GM18505 (cell line): ENCODE results near the gene RNF217.
"Not testable (repeated sequence)": the region's sequence is repeated elsewhere in the genome, so short reads cannot be mapped to it uniquely, and the experiment has no call there.

Source experiments
- ATAC-seq: cut with Tn5 transposase; IDR thresholded peaks from one replicate; pipeline ENCODE4 v1.9.1; 2021; ENCODE audit not compliant: unreplicated experiment
- POLR2A ChIP-seq: IDR thresholded peaks from 4 replicates; pipeline ENCODE4 v1.6.1; 2011; ENCODE audit warnings: borderline replicate concordance; ENCODE audit not compliant: insufficient read depth, insufficient read length; ENCODE audit errors: extremely low read depth

Gene RNF217, protein sequence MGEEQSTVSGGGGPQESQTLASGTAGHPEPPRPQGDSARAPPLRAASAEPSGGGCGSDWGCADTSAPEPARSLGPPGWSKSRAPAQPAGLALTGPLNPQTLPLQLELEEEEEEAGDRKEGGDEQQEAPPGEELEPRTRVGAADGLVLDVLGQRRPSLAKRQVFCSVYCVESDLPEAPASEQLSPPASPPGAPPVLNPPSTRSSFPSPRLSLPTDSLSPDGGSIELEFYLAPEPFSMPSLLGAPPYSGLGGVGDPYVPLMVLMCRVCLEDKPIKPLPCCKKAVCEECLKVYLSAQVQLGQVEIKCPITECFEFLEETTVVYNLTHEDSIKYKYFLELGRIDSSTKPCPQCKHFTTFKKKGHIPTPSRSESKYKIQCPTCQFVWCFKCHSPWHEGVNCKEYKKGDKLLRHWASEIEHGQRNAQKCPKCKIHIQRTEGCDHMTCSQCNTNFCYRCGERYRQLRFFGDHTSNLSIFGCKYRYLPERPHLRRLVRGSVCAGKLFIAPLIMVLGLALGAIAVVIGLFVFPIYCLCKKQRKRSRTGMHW

DNA sequence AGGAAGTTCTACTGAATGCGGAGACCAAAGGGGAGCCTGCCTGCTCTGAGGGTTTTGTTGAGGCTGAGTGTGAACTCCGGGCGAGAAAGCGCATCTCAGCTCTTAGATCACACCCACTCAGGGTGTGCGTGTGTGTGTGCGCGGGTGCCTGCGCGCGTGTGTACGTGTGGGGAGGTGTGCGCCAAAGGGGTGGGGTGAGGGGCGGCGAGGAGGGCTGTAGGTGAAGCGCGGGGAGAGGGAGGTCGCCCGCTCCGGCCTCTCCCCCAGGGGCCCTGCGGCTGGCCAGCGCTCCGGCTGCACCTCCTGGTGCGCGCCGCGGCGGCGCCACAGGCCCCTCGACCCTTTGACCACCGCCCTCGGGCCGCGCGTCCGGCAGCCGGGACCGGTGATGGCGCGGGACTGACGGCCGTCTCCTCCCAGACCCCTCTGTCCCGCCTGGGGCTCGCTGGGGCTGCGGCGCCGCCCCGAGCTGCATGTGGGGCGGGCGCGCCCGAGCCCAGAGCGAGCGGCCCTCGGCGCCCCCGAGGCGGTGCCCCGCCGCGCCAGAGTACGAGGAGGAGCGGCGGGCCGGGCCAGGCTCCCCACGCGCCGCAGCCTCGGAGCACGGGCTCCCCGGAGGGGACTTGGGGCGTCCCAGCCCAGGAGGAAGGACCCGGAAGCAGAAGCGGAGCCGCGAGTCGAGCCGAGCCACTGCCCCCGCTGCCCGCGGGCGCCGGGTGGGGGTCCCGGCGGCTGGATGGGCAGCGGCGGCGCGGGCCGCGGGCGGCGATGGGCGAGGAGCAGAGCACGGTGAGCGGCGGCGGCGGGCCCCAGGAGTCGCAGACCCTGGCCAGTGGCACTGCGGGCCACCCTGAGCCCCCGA lies at the start of gene RNF217:
TSS of gene RNF217 (plus strand) at position 661 of the 862 bp plus-strand sequence. CDS start at position 769, 108 bp downstream.
- TF ChIP-seq POLR2A: no peak
- peak; percentile 41 for ATAC-seq

DNA sequence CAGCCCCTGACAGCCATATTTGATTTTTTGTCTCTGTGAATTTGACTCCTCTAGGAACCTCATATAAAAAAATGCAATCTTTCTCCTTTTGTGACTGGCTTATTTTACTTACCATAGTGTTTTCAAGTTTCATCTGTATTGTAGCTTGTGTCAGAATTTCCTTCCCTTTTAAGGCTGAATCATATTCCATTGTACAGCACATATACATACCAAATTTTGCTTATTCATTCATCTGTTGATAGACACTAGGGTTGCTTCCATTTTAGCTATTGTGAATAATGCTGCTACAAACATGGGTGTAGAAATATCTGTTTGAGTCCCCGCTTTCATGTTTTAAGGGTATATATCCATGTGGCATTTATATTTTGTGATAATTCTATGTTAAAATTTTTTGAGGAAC lies 49.2 kb upstream of the RNF217 start:
- no peak for TF ChIP-seq POLR2A
- ATAC-seq: no peak

DNA sequence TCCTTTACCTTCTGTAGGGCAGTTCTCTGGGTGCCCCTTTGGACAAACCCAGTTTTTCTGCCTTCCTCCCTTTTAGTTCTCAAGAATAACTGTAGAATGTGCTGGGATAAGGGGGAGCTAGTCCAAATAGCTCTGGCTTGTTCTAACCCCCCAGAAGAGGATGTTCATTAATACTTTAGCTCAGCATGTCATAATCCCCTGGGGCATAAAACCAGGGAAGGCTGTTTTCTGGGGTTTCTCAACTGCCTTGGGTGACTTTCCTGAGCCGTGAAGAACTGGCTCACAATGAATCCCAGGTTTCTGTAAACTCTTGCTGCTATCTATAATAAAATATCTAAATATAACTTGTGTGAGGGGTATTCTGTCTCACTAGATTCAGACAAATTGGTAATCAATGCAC lies 44.5 kb upstream of the RNF217 start:
- TF ChIP-seq POLR2A: no peak
- ATAC-seq: no peak

DNA sequence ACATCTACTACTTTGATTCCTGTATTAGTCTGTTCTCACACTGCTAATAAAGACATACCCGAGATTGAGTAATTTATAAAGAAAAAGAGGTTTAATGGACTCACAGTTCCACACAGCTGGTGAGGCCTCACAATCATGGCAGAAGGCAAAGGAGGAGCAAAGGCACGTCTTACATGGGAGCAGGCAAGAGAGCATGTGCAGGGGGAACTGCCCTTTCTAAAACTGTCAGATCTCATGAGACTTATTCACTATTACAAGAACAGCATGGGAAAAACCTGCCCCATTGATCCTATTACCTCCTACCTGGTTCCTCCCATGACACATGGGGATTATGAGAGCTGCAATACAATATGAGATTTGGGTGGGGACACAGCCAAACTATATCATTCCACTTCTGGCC lies 42.5 kb upstream of the RNF217 start:
- ATAC-seq: not testable (repeated sequence)

DNA sequence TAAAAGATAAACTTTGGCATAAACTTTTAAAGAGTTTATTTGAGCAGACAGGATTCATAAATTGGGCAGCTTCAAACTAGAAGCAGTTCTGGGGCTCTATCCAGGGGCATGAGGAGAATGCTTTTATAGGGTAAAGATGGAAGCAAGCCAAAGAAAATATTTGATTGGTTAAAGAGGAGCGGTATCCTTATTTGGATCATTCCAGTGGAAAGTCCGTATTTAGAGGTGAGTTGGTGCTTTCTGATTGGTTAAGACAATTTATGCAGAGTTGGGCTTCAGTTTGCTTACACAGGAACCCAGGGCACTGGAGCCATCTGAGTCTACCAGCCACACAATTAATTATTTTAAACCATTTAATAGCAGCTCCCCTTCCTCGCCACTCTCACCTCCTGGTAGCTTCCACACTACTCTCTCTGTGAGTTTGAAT lies 37.9 kb upstream of the RNF217 start:
- TF ChIP-seq POLR2A: no peak
- ATAC-seq: no peak

DNA sequence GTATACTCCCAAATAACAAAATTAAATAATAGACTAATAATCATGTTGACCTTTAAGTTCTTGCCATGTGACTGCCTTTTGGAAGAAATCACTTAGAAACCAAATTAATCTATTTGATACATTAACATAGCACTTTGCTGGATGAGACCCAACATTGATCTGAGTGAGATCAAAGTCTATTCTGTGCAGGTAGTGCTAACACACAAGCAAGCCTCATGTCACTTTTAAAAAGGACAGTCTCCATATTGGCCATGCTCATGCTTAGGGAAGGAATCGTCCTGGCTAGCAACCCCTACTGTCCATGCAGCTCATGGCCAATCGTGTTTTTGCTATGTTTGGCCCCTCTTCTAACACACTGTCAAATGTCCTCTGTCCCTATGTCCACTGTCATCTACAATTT lies 35.8 kb upstream of the RNF217 start:
- ATAC-seq: no peak
- TF ChIP-seq POLR2A: no peak

DNA sequence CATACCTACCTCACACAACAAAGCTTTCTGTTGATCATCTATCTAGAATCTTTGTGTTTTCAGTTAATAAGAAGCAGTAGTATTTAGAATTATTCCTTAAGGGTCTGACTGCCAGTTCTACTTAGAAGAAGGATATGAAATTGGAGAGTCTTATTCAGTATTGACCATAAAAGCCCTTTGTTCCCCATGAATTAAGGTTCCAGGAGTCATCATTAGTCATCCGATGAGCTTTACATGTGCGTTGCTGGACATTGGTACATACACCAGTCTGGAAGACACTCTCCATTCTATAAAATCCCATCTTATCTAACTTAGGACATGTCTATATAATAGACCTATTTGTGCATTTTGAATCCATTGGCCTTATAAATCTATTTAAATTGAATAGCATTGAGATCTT lies 34.4 kb upstream of the RNF217 start:
- TF ChIP-seq POLR2A: no peak
- no peak for ATAC-seq

DNA sequence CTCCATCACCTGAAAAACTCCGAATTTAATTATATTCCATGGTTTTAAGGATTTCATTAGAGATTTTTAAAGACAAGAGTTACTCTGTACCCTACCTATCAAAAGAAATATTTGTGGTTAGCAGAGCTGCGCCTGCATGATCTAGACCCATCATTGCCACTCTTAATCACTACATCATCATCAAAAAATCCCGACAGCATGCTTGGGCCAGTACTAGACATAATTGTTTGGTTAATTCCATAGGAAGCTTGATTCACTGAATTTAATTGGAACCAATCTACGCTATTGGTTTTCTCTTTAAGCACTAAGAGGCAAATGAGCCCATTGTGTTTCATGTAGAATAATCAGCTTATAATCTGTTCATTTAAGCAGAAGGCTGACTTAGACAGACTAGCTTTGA lies 33.4 kb upstream of the RNF217 start:
- ATAC-seq: no peak
- TF ChIP-seq POLR2A: no peak

DNA sequence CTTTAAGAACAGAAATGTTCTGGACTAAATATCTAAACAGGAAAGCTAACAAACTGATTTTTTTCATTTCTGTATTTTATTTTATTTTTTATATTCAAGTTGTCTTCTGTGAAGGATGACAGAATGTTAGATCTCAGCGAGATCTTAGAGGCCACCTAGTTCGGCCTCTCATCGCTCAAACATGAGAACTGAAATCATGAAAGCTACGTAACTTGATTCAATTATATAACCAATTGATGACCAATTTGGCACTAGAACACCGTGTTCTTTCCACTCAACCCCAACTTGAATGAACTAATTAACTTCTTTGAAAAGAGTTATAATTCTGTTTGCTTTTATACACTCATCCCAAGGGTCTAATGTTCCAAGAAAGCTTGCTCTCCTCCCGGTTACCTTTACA lies 24.6 kb upstream of the RNF217 start:
- TF ChIP-seq POLR2A: no peak
- no peak for ATAC-seq

DNA sequence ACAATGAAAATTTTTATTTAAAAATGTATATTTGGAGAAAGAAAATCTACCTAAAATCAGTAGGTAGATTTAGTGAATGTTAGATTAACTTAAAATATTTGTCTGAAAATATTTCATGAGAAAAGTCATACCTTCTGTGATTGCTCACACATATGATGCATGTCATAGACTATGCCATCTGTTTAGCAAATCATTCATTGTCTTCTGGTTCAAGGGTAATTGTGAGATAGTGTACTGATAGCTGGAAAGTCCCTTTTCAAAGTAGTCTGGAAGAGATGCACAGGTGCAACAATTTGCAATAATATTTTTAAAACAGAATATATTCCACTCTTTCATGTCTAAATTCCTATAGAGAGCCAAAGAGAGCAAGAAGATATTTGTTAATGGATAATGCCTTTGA lies 21.0 kb upstream of the RNF217 start:
- ATAC-seq: peak; percentile 53
- TF ChIP-seq POLR2A: no peak

DNA sequence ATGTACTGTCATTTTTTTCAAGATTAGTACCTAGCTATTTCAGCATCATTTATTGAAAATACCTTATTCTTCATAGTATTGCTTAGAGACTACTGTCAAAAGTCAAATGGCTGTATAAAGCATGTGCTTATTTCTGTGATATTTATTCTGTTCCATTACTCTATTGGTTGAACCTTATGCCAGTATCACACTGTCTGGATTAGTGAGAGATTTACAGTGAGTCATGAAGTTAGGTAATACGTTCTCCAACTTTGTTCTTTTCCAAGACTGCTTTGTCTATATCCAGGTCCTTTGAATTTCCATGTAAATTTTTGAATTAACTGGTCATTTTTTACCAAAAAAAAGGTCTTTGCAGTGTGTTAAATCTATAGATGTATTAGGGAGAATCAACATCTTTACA lies 18.6 kb upstream of the RNF217 start:
- no peak for TF ChIP-seq POLR2A
- ATAC-seq: no peak

DNA sequence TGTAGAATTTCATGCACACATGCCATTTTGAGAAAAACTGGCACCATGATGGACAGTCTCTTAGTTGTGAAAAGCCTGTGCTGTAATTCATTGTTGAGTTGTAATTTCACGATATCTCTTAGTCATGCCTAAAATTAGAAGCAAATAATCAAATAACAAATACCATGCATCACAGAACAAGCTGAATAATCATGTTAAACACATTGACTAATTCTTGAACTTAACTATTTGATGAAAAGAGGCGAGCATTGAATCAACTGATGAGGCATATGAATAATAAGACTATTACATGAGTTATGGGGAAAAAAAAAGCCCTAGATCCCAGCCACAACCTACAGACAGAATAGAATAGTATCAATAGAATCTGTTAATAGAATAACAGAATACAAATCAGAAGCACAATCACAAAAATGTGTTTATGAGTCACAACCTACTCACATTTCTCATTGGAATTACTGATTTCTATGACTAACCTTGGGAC lies 14.2 kb upstream of the RNF217 start:
- no peak for ATAC-seq
- TF ChIP-seq POLR2A: no peak

DNA sequence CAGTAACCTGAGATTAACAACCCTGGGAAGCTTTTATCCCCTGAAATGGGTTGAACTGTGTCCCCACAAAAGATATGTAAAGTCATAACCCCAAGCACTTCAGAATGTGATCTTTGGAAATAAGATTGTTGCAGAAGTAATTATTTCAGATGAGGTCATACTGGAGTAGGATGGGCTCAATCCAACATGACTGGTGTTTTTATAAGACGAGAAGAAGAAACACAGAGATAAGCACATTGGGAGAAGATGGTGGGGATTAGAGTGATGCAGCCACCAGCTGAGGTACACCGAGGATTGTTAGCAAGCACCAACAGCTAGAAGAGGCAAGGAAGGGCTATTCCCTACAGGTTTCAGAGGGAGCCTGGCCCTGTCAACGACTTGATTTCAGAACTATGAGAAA lies 12.5 kb upstream of the RNF217 start:
- no peak for TF ChIP-seq POLR2A
- ATAC-seq: no peak
